Head of caudate nucleus (tissue), 42 donors: ENCODE results near the gene AP1M2.
"Not testable (repeated sequence)": the region's sequence is repeated elsewhere in the genome, so short reads cannot be mapped to it uniquely, and the experiment has no call there.

Experiments
- DNase-seq, 42 donors: peaks; one replicate each; pipeline versions ENCODE4 v3.0.0 to v3.0.0-alpha.2; 2020 to 2021; ENCODE audit warnings: mixed read lengths in 7 of 42
- intact Hi-C: fragments of 100-400 bp; cut with DNase I; formaldehyde crosslinking; loops from one replicate; pipeline ENCODE4 v1.15.0; 2022

Gene AP1M2

GRCh38 chr19:10603084-10603872 is 16.2 kb upstream of the AP1M2 start:
- peak in 1 of 42 donors; percentile 12 for DNase-seq
- intact Hi-C loops, result no loop called here

GRCh38 chr19:10602330-10603083 is 15.4 kb upstream of the AP1M2 start:
- peak; percentile 56 to 92 (median 86) for DNase-seq
- intact Hi-C loops, result no loop called here

GRCh38 chr19:10601999-10602329 is 14.9 kb upstream of the AP1M2 start:
- intact Hi-C loops, result no loop called here
- DNase-seq, result no peak

GRCh38 chr19:10600149-10600548 is 13.0 kb upstream of the AP1M2 start:
- intact Hi-C loops, result no loop called here
- DNase-seq, result no peak

GRCh38 chr19:10593820-10594637 is 6.9 kb upstream of the AP1M2 start:
- peak in 40 of 42 donors; percentile 23 to 80 (median 56) for DNase-seq
- intact Hi-C loops, result no loop called here

- intact Hi-C loops, result no loop called here
- no peak for DNase-seq
These were observed 6.0 kb upstream of the AP1M2 start for GRCh38 chr19:10593148-10593547.

GRCh38 chr19:10587839-10588150 is 683 bp upstream of the AP1M2 start:
- intact Hi-C loops, result no loop called here
- DNase-seq, result no peak

- DNase-seq, result no peak
- intact Hi-C loops, result no loop called here
These were observed 716 bp downstream of the AP1M2 start for GRCh38 chr19:10586396-10586795.

- intact Hi-C loops, result no loop called here
- DNase-seq, result no peak
These were observed 3.9 kb downstream of the AP1M2 start for GRCh38 chr19:10583036-10583776.

- no peak for DNase-seq
- intact Hi-C loops, result no loop called here
These were observed 5.0 kb downstream of the AP1M2 start for GRCh38 chr19:10582091-10582490.

GRCh38 chr19:10580979-10581631 is 6.0 kb downstream of the AP1M2 start:
- peak; percentile 81 to 96 (median 91) for DNase-seq

GRCh38 chr19:10577951-10578350 is 9.2 kb downstream of the AP1M2 start:
- no peak for DNase-seq
- intact Hi-C loops, result no loop called here

More at GRCh38 chr19:10580979-10581631, 6.0 kb downstream of the AP1M2 start:
- intact Hi-C loops, result loop anchor here (2.0 kb wide), 1 partner anchor 64 kb away; no protein-coding TSS in a partner anchor

- no peak for DNase-seq
- intact Hi-C loops, result no loop called here
These were observed 11.9 kb downstream of the AP1M2 start for GRCh38 chr19:10575011-10575716.

- intact Hi-C loops, result no loop called here
- no peak for DNase-seq
These were observed 12.7 kb downstream of the AP1M2 start for GRCh38 chr19:10574462-10574861.

GRCh38 chr19:10573793-10574192 is 13.3 kb downstream of the AP1M2 start:
- intact Hi-C loops, DNase-seq: not testable (repeated sequence)

GRCh38 chr19:10568826-10569651 is 18.1 kb downstream of the AP1M2 start, which contains the start of gene CDKN2D:
Gene CDKN2D, minus strand, starts transcription at chr19:10568979. Its CDS starts 326 bp downstream, at chr19:10568653.
- DNase-seq, result peak; percentile 98 to 100 (median 100)
- intact Hi-C loops, result loop anchor here (5.0 to 10.0 kb wide), 2 partner anchors 67 to 164 kb away; partner anchors contain the start of genes CDC37 and KEAP1
